ENCODE results near the gene ZFAND2B. TPM values are rescaled to one million over a fixed set of nuclear protein-coding genes. Genes with fewer than 3 reads are reported as not detected.

Gene ZFAND2B
- total RNA-seq, 1 experiment from 2014 or later: 61.0 TPM

DNA sequence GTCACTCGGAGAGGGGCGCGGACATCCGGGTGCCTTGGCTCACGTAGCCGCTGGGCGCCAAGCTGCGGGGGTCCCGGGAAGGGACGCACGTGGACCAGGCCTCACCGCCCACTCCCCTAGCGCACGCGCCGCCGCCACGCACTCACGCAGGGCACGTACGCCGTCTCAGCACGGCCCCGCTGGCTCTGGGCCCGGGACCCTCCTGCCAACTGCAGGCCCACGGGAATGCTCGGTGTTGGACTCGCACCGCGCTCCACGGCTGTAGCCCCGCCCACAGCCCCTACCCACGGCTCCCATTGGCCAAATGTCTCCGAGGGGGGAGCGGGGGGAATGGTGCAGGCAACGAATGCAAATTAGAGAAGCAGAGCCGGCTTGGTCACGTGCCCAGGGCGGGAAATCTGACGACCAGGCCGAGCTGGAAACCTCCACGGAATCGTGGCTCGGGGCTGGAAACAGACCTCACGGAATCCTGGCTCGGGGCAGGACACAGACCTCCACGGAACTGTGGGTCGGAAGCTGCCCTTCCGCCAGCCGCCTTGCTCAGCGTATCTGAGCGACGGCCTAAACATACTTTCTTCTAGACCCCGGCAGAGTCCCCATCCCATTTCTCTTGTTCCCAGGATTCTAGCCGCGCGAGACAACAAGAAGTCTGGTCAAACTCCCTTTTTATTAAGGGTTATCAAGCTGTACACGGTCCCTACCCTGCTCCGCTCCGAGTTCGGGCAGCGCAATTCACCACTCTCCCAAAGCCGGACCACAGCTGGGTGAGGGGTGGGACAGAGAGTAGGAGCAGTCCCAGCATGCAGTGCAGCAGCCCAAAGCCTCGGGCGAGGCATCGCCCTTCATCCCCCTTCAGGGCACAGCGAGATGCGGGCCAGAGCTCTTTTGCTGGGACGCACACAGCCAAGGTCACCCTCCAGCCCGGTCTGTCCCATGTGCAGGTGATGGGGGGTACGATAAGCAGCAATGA is 12.4 kb downstream of the ZFAND2B start, which contains the start of gene ABCB6:
Gene ABCB6, minus strand, starts transcription at position 227 of the 970 bp plus-strand sequence. CDS start 285 bp downstream, outside the sequence.
- Mint-ChIP-seq H3K4me1 (ENCODE audit: insufficient read depth, unreplicated experiment) (no peaks in the 10 kb centered on the region), H3K9me3 (ENCODE audit: unreplicated experiment) (no peaks in the 10 kb centered on the region), H3K27me3 (ENCODE audit: insufficient read depth, unreplicated experiment) (no peaks in the 10 kb centered on the region), H3K27ac (ENCODE audit: low read depth, unreplicated experiment) (peak within 1 kb of the TSS; percentile 83), H3K36me3 (ENCODE audit: insufficient read depth, unreplicated experiment) (peaks cover 40% of the 10 kb centered on the region), H3K4me3 (ENCODE audit: unreplicated experiment) (peak within 1 kb of the TSS; percentile 82)
- CTCF ChIA-PET: interaction anchor here (0.7 to 5.2 kb wide), 9 partner anchors 8 to 80 kb away, joined by 3 to 24 read pairs (median 3); partner anchors contain the start of gene TUBA4B
- POLR2A ChIA-PET: interaction anchor here (0.8 to 6.3 kb wide), 14 partner anchors 9 to 68 kb away, joined by 3 to 127 read pairs (median 6); partner anchors contain the start of genes ANKZF1, ATG9A, CNPPD1 and DNAJB2
- intact Hi-C loops (cut with micrococcal nuclease): loop anchor here (2.0 kb wide), 2 partner anchors 34 to 80 kb away; partner anchors contain the start of genes TUBA4A and TUBA4B
- TF ChIP-seq, protein P1, sequence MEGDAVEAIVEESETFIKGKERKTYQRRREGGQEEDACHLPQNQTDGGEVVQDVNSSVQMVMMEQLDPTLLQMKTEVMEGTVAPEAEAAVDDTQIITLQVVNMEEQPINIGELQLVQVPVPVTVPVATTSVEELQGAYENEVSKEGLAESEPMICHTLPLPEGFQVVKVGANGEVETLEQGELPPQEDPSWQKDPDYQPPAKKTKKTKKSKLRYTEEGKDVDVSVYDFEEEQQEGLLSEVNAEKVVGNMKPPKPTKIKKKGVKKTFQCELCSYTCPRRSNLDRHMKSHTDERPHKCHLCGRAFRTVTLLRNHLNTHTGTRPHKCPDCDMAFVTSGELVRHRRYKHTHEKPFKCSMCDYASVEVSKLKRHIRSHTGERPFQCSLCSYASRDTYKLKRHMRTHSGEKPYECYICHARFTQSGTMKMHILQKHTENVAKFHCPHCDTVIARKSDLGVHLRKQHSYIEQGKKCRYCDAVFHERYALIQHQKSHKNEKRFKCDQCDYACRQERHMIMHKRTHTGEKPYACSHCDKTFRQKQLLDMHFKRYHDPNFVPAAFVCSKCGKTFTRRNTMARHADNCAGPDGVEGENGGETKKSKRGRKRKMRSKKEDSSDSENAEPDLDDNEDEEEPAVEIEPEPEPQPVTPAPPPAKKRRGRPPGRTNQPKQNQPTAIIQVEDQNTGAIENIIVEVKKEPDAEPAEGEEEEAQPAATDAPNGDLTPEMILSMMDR (IDR thresholded peaks at IDR 0.05; ENCODE audit: unreplicated experiment): no peak
- no TSS peak for BruUV-seq (replicated peaks)
- DNase-seq (ENCODE audit: unreplicated experiment): peak; percentile 91

DNA sequence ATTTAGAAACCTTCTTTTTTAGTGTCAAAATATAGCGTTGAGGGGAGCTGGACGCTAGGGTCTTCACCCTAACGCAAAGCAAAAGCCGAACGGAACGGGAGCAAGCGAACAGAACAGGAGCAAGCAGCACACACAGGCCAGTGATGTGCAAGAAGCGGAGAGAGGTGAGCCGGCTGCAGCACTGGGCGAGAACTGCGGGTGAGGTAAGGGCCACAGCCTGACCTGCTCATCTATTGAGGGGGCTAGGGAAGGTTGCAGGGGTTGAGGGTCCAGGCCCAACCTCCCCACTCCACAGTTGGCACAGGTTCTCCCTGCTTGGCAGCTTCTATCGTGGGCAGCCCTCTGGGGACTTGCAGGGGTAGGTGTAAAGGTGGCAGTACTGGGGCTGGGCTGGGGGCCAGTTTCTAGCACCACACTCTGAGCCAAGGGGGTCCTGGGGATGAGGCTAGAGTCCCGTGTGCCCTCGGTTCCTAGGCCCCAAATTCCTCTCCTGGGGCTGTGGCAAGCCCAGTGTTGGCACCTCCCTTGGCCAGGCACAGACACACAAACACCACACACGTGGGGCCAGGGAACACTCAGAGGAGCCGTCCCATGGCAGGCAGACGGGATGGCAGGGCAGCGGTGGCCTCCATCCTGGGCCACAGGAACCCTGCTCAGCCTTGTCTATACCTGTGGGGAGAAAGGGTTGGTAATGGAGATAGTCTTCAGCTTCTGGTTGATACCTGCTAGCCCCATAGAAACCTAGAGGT is 13.4 kb downstream of the ZFAND2B start:
- H3K27ac Mint-ChIP-seq (ENCODE audit: low read depth, unreplicated experiment): no peak overlapping the region
- POLR2A ChIA-PET: interaction anchor here (1.2 to 6.3 kb wide), 6 partner anchors 9 to 59 kb away, joined by 3 to 127 read pairs (median 54); partner anchors contain the start of genes ANKZF1, ATG9A, CNPPD1 and DNAJB2
- no peaks in the 10 kb centered on the region for H3K9me3 Mint-ChIP-seq (ENCODE audit: unreplicated experiment)
- H3K4me1 Mint-ChIP-seq (ENCODE audit: insufficient read depth, unreplicated experiment): no peaks in the 10 kb centered on the region
- TF ChIP-seq, protein P1 (IDR thresholded peaks at IDR 0.05; ENCODE audit: unreplicated experiment): no peak
- CTCF ChIA-PET: interaction anchor here (0.7 to 5.2 kb wide), 8 partner anchors 23 to 78 kb away, joined by 3 to 24 read pairs (median 3); partner anchors contain the start of genes GLB1L and STK16
- intact Hi-C loops (cut with micrococcal nuclease): loop anchor here (2.0 kb wide), 2 partner anchors 33 to 79 kb away; partner anchors contain the start of genes TUBA4A and TUBA4B
- H3K4me3 Mint-ChIP-seq (ENCODE audit: unreplicated experiment): no peak overlapping the region
- H3K36me3 Mint-ChIP-seq (ENCODE audit: insufficient read depth, unreplicated experiment): peaks cover 38% of the 10 kb centered on the region
- no peak for DNase-seq (ENCODE audit: unreplicated experiment)
- H3K27me3 Mint-ChIP-seq (ENCODE audit: insufficient read depth, unreplicated experiment): no peaks in the 10 kb centered on the region
- no TSS peak for BruUV-seq (replicated peaks)

DNA sequence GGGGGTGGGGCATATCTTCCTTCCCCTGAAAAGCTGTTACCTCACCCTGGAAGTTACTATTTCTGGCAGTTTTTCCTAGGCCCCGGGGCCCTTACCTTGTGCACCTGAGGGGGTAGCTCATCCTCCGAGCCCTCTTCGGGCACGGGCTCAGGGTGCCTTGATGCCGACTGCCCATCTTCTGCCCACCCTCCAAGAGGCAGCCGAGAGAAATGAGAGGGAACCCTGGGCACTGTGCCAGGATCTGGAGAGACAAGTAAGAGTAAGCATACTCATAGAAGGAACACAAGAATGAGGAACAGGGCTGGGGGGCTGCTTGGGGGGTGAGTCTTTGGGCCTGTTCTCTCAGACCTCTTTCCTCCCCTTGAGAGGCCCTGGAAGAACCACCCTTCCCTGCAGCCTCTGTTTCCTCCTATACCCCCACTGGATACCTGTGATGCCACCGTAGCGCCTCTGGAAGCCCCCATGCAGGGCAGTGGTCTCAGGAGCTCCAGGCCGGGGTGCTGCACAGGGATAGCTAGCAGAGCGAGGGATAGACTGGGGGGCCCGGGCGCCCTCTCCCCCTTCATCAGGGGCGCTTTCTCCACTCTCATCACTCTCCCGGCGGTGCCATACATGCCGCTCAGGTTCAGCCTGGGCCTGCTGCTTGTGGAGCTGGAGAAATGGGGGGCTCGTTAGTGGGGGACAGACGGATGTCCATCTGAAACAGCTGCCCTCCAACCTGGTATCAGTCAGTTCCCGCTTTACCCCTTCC is 14.2 kb downstream of the ZFAND2B start:
- intact Hi-C loops (cut with micrococcal nuclease): no loop called here
- Mint-ChIP-seq H3K27me3 (ENCODE audit: insufficient read depth, unreplicated experiment) (no peaks in the 10 kb centered on the region), H3K4me1 (ENCODE audit: insufficient read depth, unreplicated experiment) (no peaks in the 10 kb centered on the region), H3K9me3 (ENCODE audit: unreplicated experiment) (no peaks in the 10 kb centered on the region), H3K36me3 (ENCODE audit: insufficient read depth, unreplicated experiment) (peaks cover 43% of the 10 kb centered on the region), H3K27ac (ENCODE audit: low read depth, unreplicated experiment) (no peak overlapping the region), H3K4me3 (ENCODE audit: unreplicated experiment) (no peak overlapping the region)
- ChIA-PET POLR2A (interaction anchor here (1.2 to 6.3 kb wide), 4 partner anchors 8 to 44 kb away, joined by 3 to 127 read pairs (median 54); partner anchors contain the start of genes ANKZF1, ATG9A, CNPPD1 and GLB1L), CTCF (interaction anchor here (0.7 to 2.9 kb wide), 6 partner anchors 24 to 74 kb away, joined by 3 to 17 read pairs (median 3); partner anchors contain the start of genes GLB1L and STK16)
- TF ChIP-seq, protein P1 (IDR thresholded peaks at IDR 0.05; ENCODE audit: unreplicated experiment): no peak
- no TSS peak for BruUV-seq (replicated peaks)
- no peak for DNase-seq (ENCODE audit: unreplicated experiment)
